Common myeloid progenitor, CD34-positive (primary cell): ENCODE data around the gene KCNJ1.
A peak's percentile ranks its signal among the peaks of the same experiment; 100 is the strongest.

ENCODE experiments used
- CTCF ChIA-PET: fragments of 350-600 bp; sonication (Branson Sonifier 250); formaldehyde crosslinking; loops from one replicate; lab custom pipeline; 2021; ENCODE audit warnings: antibody characterized with exemption; lab: Charles Lee
- POLR2A ChIA-PET: fragments of 350-600 bp; sonication (Branson Sonifier 250); formaldehyde crosslinking; loops from one replicate; lab custom pipeline; 2021; ENCODE audit warnings: antibody characterized with exemption; lab: Charles Lee
- DNase-seq, 3 donors: peaks; one replicate each; pipeline versions ENCODE4 v3.0.0 to v3.0.0-alpha.2; 2013
- H3K27ac ChIP-seq, 2 experiments: 1 replicate in 1 of 2; 2 replicates in 1 of 2; pipeline ENCODE4 v1.7.0; 2013; ENCODE audit warnings: inconsistent platforms in 2 of 2, low read length in 2 of 2, mild to moderate bottlenecking in 2 of 2, low read depth in 1 of 2, moderate library complexity in 1 of 2; ENCODE audit not compliant: severe bottlenecking in 2 of 2, insufficient read depth in 1 of 2, poor library complexity in 1 of 2
- H3K27me3 ChIP-seq, 5 experiments: replicated peaks in 2 of 5; 1 replicate in 3 of 5; 2 replicates in 2 of 5; pipeline versions ENCODE4 v1.6.1 to v1.7.0; 2013; ENCODE audit warnings: low read length in 4 of 5, mild to moderate bottlenecking in 2 of 5, moderate library complexity in 2 of 5, inconsistent platforms in 1 of 5; ENCODE audit not compliant: insufficient read depth in 5 of 5, control insufficient read depth in 4 of 5
- H3K36me3 ChIP-seq, 4 experiments: 1 replicate in 2 of 4; 2 replicates in 2 of 4; pipeline versions ENCODE4 v1.6.1 to v1.7.0; 2013; ENCODE audit warnings: low read length in 3 of 4, control low read depth in 1 of 4, mild to moderate bottlenecking in 1 of 4; ENCODE audit not compliant: control insufficient read depth in 4 of 4, insufficient read depth in 4 of 4
- H3K4me1 ChIP-seq, 4 experiments: 1 replicate in 3 of 4; 2 replicates in 1 of 4; pipeline versions ENCODE4 v1.6.1 to v1.7.1; 2013; ENCODE audit warnings: low read length in 3 of 4, mild to moderate bottlenecking in 3 of 4, control low read depth in 1 of 4, inconsistent platforms in 1 of 4, moderate library complexity in 1 of 4; ENCODE audit not compliant: control insufficient read depth in 4 of 4, insufficient read depth in 4 of 4; ENCODE audit errors: control extremely low read depth in 1 of 4
- H3K4me3 ChIP-seq, 7 experiments: 1 replicate in 4 of 7; 2 replicates in 3 of 7; pipeline versions ENCODE4 v1.5.1 to v1.7.0; 2013; ENCODE audit warnings: mild to moderate bottlenecking in 7 of 7, low read length in 6 of 7, moderate library complexity in 6 of 7, inconsistent platforms in 2 of 7, low read depth in 2 of 7, control low read depth in 1 of 7; ENCODE audit not compliant: insufficient read depth in 4 of 7, control insufficient read depth in 1 of 7; ENCODE audit errors: extremely low read depth in 1 of 7
- H3K9me3 ChIP-seq, 5 experiments: 1 replicate in 4 of 5; 2 replicates in 1 of 5; pipeline versions ENCODE4 v1.6.1 to v1.7.1; 2013; ENCODE audit warnings: low read length in 4 of 5, mild to moderate bottlenecking in 2 of 5, inconsistent platforms in 1 of 5, low read depth in 1 of 5, moderate library complexity in 1 of 5; ENCODE audit not compliant: control insufficient read depth in 4 of 5, insufficient read depth in 2 of 5; ENCODE audit errors: control extremely low read depth in 1 of 5
- WGBS: methylation state at CpG from one replicate; pipeline ENCODE4 v1.1.5; 2013; ENCODE audit not compliant: insufficient coverage; 5-methylcytosine and 5-hydroxymethylcytosine counted together

Gene KCNJ1

DNA sequence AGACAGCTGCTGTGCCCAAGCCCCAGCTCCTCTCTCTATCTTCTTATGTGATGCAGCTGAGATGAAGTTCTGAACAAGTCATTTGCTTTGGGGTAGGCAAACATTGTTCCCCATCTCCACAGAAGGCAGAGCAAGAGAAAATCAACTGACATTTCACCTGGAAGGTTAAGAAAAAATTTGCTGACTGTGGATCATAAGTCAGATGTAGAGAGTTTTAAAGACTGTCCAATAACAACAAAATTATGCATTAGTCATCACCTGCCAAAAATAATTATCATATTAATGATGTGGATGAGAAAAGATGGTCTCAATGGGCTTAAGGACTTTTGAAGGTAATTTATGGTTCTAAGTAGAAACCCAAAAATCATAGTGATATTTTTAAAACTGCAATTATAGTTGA, 59.2 kb downstream of the KCNJ1 start:
- Histone ChIP-seq H3K4me3 (no peak overlapping the region), H3K27ac (no peak overlapping the region), H3K4me1 (peaks cover 0 to 2% (median 0%) of the 10 kb centered on the region in 4 experiments), H3K27me3 (no peaks in the 10 kb centered on the region), H3K36me3 (peaks cover 42 to 94% (median 73%) of the 10 kb centered on the region in 4 experiments), H3K9me3 (no peaks in the 10 kb centered on the region)
- CTCF ChIA-PET, result interaction anchor here (5.8 kb wide), 1 partner anchor 23 kb away, joined by 26 read pairs; no protein-coding TSS in a partner anchor
- POLR2A ChIA-PET, result no interaction called here
- no peak for DNase-seq

DNA sequence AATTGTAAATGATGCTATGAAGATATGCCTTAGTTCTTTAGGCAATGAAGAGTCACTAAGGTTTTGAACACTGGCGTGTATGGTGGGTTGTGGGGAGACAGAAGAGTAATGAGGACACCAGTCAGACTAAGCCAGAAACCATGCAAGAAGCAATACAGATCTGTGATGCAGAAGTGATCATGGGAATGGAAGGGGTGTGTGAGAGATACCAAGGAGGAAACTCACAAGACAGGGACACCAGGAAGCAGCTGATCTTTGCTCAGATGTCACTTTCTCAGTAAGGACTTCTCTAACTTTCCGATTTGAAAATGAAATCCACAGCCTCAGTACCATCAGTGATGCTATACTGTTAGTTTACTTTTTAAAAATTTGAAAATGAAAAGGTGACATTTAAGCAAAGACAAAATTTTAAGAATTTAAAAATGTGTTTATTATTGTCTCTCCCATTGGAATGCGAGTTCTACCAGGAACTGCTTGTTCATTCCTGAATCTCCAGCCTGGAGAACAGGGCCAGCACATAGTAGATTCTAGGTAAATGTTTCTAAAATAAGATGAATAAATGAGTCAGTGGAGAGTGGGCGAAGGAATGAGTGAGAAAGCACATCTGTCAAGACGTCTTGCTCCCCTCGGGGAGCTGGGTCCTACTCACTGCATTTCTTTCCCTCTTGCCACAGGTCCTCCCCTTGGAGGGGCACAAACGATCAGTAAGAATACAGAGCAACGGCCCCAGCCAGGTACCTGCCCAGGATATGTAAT, 60.4 kb downstream of the KCNJ1 start:
- DNase-seq, result no peak
- CTCF ChIA-PET, result interaction anchor here (0.9 kb wide), 1 partner anchor 634 kb away, joined by 3 read pairs; no protein-coding TSS in a partner anchor
- Histone ChIP-seq H3K27me3 (no peaks in the 10 kb centered on the region), H3K9me3 (no peaks in the 10 kb centered on the region), H3K27ac (no peak overlapping the region), H3K4me1 (peaks cover 0 to 2% (median 0%) of the 10 kb centered on the region in 4 experiments), H3K36me3 (peaks cover 45 to 95% (median 69%) of the 10 kb centered on the region in 4 experiments), H3K4me3 (no peak overlapping the region)
- WGBS, result 95% methylated on average over 5 of the region's 8 CpGs
- POLR2A ChIA-PET, result no interaction called here

DNA sequence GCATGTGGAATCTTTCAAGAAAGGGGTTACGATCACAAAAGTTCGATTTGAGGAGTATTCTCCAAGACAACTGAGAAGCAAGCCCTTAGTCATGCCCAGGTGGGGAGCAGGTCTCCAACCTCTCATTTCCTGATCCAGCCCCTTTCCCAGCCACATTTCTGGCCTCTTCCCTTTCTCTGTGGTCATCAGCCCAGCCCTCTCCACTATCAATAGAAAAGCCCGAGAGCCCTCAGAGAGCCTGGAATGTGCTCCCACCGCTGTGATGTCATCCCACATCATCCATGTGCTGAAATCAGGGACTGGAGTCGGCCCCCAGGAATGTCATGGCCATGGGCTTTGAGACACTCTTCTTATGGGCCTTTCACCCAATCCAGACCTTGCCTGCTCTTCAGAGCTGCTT, 62.6 kb downstream of the KCNJ1 start:
- H3K4me3 ChIP-seq, result no peak overlapping the region
- no peaks in the 10 kb centered on the region for H3K9me3 ChIP-seq
- WGBS, result 93% methylated on average over 5 of the region's 5 CpGs
- no peak overlapping the region for H3K27ac ChIP-seq
- peaks cover 49 to 94% (median 72%) of the 10 kb centered on the region in 4 experiments for H3K36me3 ChIP-seq
- peaks cover 0 to 2% (median 0%) of the 10 kb centered on the region in 4 experiments for H3K4me1 ChIP-seq
- ChIA-PET CTCF (interaction anchor here (1.4 kb wide), 1 partner anchor 45 kb away, joined by 4 read pairs; no protein-coding TSS in a partner anchor), POLR2A (interaction anchor here (0.7 kb wide), 1 partner anchor 110 kb away, joined by 3 read pairs; the partner anchor contains the start of gene FLI1)
- no peak for DNase-seq
- no peaks in the 10 kb centered on the region for H3K27me3 ChIP-seq

DNA sequence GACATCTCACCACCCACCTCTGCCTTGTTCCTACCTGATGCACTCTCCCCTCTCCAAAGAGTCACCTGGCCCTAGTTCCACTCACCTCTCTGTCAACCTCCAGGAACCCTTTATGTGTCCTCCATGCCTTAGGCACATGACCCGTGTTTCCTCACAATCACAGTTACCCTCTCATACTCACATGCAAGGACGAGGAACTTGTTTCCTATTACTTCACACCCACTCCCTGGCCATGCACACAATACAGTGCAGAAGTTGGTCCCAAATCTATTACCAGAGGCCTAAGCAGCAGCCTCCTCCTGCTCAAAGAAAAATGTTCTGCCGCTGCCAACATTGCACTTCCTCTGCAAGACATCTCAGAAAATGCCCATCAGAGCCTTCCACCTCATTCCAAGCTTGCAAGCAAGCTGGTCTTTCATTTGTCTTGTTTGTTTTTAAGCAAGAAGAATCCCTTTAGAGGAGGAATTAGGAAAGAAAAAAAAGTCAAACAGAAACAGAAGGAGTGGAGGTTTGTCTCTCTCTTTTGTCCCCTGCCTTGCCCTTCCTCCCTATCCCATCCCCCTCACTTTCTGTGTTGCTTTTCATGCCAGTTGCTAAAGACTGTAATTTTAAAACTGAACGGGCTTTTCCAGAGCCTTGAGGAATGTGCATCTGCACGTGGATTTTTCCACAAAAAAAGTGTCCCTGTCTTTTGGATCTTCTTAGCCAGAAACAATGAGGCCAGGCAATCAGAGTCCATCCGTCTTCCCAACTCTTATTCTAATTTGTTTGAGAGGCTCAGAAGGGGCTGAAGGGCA, 63.4 kb downstream of the KCNJ1 start:
- peaks cover 0 to 2% (median 0%) of the 10 kb centered on the region in 4 experiments for H3K4me1 ChIP-seq
- H3K36me3 ChIP-seq, result peaks cover 45 to 95% (median 72%) of the 10 kb centered on the region in 4 experiments
- ChIA-PET CTCF (interaction anchor here (0.8 to 1.9 kb wide), 6 partner anchors 13 to 772 kb away, joined by 3 to 8 read pairs (median 4); no protein-coding TSS in a partner anchor), POLR2A (no interaction called here)
- H3K4me3 ChIP-seq, result no peak overlapping the region
- H3K27me3 ChIP-seq, result no peaks in the 10 kb centered on the region
- no peaks in the 10 kb centered on the region for H3K9me3 ChIP-seq
- no peak overlapping the region for H3K27ac ChIP-seq
- DNase-seq, result no peak
- WGBS, result 90% methylated on average over 5 of the region's 6 CpGs

DNA sequence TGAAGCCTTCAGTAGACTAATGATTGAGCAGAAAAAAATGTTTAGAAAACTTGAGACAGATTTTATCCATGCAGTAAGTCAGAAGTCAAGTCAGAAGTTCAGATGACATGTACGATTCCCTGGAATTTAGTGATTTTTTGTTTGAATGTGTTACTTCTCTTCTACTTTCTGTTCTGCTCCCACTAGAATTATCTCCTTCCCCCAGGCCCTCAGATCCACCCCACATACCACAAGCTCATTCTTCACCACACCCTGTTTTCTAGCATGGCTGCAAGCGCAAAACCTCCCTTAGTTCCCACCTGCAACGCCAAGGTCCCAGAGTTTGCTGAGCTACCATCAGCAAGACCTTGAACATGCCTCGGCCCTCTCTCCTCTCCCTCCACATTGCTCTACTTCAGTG, 64.1 kb downstream of the KCNJ1 start:
- POLR2A ChIA-PET, result no interaction called here
- DNase-seq, result peak; percentile 5 to 69 (median 54)
- no peaks in the 10 kb centered on the region for H3K9me3 ChIP-seq
- no peak overlapping the region for H3K27ac ChIP-seq
- 86% methylated on average over 2 of the region's 4 CpGs for WGBS
- peaks cover 43 to 96% (median 76%) of the 10 kb centered on the region in 4 experiments for H3K36me3 ChIP-seq
- peaks cover 0 to 2% (median 0%) of the 10 kb centered on the region in 4 experiments for H3K4me1 ChIP-seq
- CTCF ChIA-PET, result interaction anchor here (0.6 to 1.9 kb wide), 8 partner anchors 13 to 771 kb away, joined by 3 to 8 read pairs (median 4); no protein-coding TSS in a partner anchor
- H3K27me3 ChIP-seq, result no peaks in the 10 kb centered on the region
- H3K4me3 ChIP-seq, result no peak overlapping the region

DNA sequence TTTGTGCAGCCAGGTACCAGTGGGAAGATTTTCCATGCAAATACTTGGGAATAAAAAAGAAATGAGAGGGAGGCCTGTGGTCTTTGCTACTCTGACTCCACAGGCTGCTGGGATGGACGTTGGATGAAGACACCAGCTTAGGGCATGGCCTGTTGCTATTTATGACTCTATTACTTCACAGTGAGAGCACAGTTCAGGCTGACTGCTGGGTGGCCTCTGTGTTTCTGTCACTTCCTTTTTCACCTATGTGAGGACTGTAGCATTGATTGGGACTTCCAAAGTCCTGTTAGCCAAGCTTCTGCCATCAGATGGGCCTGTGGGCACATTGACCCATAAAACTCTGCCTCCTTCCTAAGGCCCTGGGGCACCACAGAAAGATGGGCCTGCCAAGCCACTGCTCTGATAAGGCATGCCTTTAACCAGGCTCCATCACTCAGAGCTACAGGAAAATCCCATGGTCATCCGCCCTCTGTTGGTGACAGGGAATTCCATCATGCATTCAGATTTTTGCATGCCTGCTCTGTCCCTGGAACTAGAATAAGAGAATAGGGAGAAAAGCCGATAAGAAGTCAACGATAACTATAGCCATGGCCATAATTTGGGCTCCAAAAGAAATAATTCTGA, 64.6 kb downstream of the KCNJ1 start:
- H3K4me3 ChIP-seq, result no peak overlapping the region
- H3K9me3 ChIP-seq, result no peaks in the 10 kb centered on the region
- ChIA-PET CTCF (interaction anchor here (0.6 to 1.9 kb wide), 7 partner anchors 16 to 771 kb away, joined by 3 to 8 read pairs (median 3); no protein-coding TSS in a partner anchor), POLR2A (no interaction called here)
- peak overlapping the region in 1 of 2 experiments; percentile 15 for H3K27ac ChIP-seq
- H3K4me1 ChIP-seq, result peaks cover 0 to 2% (median 0%) of the 10 kb centered on the region in 4 experiments
- DNase-seq, result peak; percentile 6 to 11 (median 9)
- H3K36me3 ChIP-seq, result peaks cover 41 to 97% (median 75%) of the 10 kb centered on the region in 4 experiments
- no peaks in the 10 kb centered on the region for H3K27me3 ChIP-seq
- WGBS, result 97% methylated on average over 3 of the region's 4 CpGs
